Keratinocyte (primary cell): ENCODE results near the gene RANBP3. TPM values are rescaled to one million over a fixed set of nuclear protein-coding genes. Genes with fewer than 3 reads are reported as not detected.
"Not testable (repeated sequence)": the region's sequence is repeated elsewhere in the genome, so short reads cannot be mapped to it uniquely, and the experiment has no call there.

ENCODE experiments used
- DNase-seq: peaks from one replicate; pipeline ENCODE4 v3.0.0-alpha.2; 2011; ENCODE audit warnings: low read depth, missing footprints, low spot score
- FAIRE-seq: peaks from 2 replicates; lab custom pipeline; 2011; peaks lifted over from hg19 to GRCh38; lab: Jason Lieb, UNC
- H2AFZ ChIP-seq: 2 replicates; pipeline ENCODE4 v1.6.0; 2012; ENCODE audit warnings: low read length, control low read depth, inconsistent platforms; ENCODE audit not compliant: control insufficient read depth
- H3K27ac ChIP-seq: 2 replicates; pipeline ENCODE4 v1.5.1; 2011; ENCODE audit warnings: low read length; ENCODE audit not compliant: control insufficient read depth, insufficient read depth
- H3K27me3 ChIP-seq: 3 replicates; pipeline ENCODE4 v1.6.0; 2011; ENCODE audit warnings: low read length; ENCODE audit not compliant: control insufficient read depth, insufficient read depth; ENCODE audit errors: extremely low read depth
- H3K36me3 ChIP-seq, 2 experiments: 2 replicates in 1 of 2; 3 replicates in 1 of 2; pipeline ENCODE4 v1.5.1; 2011; ENCODE audit warnings: low read length in 2 of 2, mild to moderate bottlenecking in 1 of 2; ENCODE audit not compliant: control insufficient read depth in 2 of 2, insufficient read depth in 2 of 2; ENCODE audit errors: extremely low read depth in 1 of 2
- H3K4me1 ChIP-seq: 3 replicates; pipeline ENCODE4 v1.5.1; 2011; ENCODE audit warnings: low read length; ENCODE audit not compliant: control insufficient read depth, insufficient read depth; ENCODE audit errors: extremely low read depth
- H3K4me2 ChIP-seq: 3 replicates; pipeline ENCODE4 v1.6.0; 2011; ENCODE audit warnings: low read depth, low read length; ENCODE audit not compliant: control insufficient read depth, insufficient read depth; ENCODE audit errors: extremely low read depth
- H3K4me3 ChIP-seq, 3 experiments: fragments of 200-600 bp in 1 of 3; sonication (generic) in 1 of 3; 2 replicates in 2 of 3; 3 replicates in 1 of 3; pipeline ENCODE4 v1.5.1; 2011 to 2016; ENCODE audit warnings: low read length in 3 of 3, mild to moderate bottlenecking in 3 of 3, control low read depth in 2 of 3, inconsistent platforms in 1 of 3, low read depth in 1 of 3, mixed read lengths in 1 of 3, mixed run types in 1 of 3, moderate library complexity in 1 of 3; ENCODE audit not compliant: control insufficient read depth in 2 of 3, insufficient read depth in 2 of 3; ENCODE audit errors: extremely low read depth in 1 of 3
- H3K79me2 ChIP-seq: 2 replicates; pipeline ENCODE4 v1.6.0; 2012; ENCODE audit warnings: low read length; ENCODE audit not compliant: control insufficient read depth, insufficient read depth
- H3K9ac ChIP-seq: 3 replicates; pipeline ENCODE4 v1.6.0; 2011; ENCODE audit warnings: low read length; ENCODE audit not compliant: control insufficient read depth, insufficient read depth; ENCODE audit errors: extremely low read depth
- H3K9me1 ChIP-seq: 3 replicates; pipeline ENCODE4 v1.6.0; 2011; ENCODE audit warnings: low read length; ENCODE audit not compliant: control insufficient read depth, insufficient read depth; ENCODE audit errors: extremely low read depth
- H3K9me3 ChIP-seq: 2 replicates; pipeline ENCODE4 v1.5.1; 2012; ENCODE audit warnings: low read depth, low read length; ENCODE audit not compliant: control insufficient read depth
- H4K20me1 ChIP-seq: 3 replicates; pipeline ENCODE4 v1.6.0; 2011; ENCODE audit warnings: low read length; ENCODE audit not compliant: control insufficient read depth, insufficient read depth; ENCODE audit errors: extremely low read depth
- EZH2 ChIP-seq: IDR thresholded peaks from one replicate; pipeline ENCODE4 v1.6.1; 2012; ENCODE audit warnings: inconsistent platforms, mild to moderate bottlenecking, low read length, moderate library complexity
- dilution Hi-C: fragments of 300-500 bp; cut with MboI; formaldehyde crosslinking; loops from one replicate; pipeline ENCODE4 v1.7.0; 2020; ENCODE audit warnings: low sequenced_read_pairs; ENCODE audit not compliant: extremely low pct_ligation_motif_present
- polyA plus RNA-seq, 5 experiments: library from polyadenylated mRNA; depleted of rRNA in 3 of 5; stranded (reverse) in 3 of 5; stranded (forward) in 1 of 5; unstranded in 1 of 5; fragments of >200 nt; gene quantifications; 1 replicate in 1 of 5; 2 replicates in 3 of 5; 3 replicates in 1 of 5; pipeline versions ENCODE4 v1.2.1 to v1.2.3, GENCODE V29; 2011 to 2012; ENCODE audit warnings: missing spikeins in 2 of 5, low read depth in 1 of 5, low replicate concordance in 1 of 5
- TF ChIP-seq, protein P1 (sequence below), 3 experiments: IDR thresholded peaks in 1 of 3; conservative IDR thresholded peaks in 1 of 3; optimal IDR thresholded peaks in 1 of 3; 2 replicates in 2 of 3; 3 replicates in 1 of 3; pipeline versions ENCODE3 to v1.5.1; 2011; ENCODE audit warnings: low read length in 3 of 3, mild to moderate bottlenecking in 3 of 3, moderate library complexity in 2 of 3, control low read depth in 1 of 3, inconsistent platforms in 1 of 3; ENCODE audit not compliant: insufficient read depth in 2 of 3; ENCODE audit errors: extremely low read depth in 1 of 3

The RANBP3 gene
- polyA plus RNA-seq, 1 donor (not counting 4 experiments of a cell fraction or from before 2014, with no cell fraction given): 36.4 TPM

DNA sequence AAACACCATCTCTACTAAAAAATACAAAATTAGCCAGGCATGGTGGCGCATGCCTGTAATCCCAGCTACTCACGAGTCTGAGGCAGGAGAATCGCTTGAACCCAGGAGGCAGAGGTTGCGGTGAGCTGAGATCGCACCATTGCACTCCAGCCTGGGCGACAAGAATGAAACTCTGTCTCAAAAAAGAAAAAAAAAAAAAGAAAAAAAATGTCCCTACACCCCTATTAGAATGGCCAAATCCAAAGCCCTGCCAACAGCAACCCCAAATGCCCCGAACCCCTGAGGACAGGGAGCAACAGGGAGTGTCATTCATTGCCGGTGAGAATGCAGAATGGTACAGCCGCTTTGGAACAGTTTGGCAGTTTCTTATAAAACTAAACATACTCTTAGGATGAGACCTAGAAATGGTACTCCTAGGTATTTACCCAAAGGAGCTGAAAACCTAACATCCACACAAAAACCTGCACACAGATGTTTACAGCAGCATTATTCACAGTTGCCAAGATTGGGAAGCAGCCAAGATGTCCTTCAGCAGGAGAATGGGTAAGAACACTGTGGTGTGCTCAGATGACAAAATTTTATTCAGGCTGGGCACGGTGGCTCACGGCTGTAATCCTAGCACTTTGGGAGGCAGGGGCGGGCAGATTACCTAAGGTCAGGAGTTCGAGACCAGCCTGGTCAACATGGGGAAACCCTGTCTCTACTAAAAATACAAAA lies 94.6 kb downstream of the RANBP3 start:
- dilution Hi-C loops, DNase-seq: not testable (repeated sequence)

DNA sequence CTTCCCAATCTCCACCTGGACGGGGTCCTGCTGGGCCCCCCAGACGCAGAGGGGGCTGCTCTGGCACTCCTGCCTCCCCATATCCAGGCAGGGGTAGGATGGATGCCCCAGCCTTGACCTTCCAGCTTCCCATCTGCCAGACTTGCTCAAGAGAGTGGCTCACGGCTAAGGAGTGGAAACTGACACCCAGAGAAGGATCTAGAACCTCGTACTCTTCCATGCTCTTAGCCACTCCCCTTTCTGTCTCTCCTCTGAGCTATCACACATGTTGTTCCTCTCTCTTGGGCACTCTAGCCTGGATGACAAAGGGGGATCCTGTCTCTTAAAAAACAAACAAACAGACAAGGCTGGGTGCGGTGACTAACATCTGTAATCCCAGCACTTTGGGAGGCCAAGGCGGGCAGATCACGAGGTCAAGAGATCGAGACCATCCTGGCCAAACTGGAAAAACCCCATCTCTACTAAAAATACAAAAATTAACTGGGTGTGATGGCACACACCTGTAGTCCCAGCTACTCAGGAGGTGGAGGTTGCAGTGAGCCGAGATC lies 95.4 kb downstream of the RANBP3 start:
- Histone ChIP-seq H3K4me1 (peaks cover 7% of the 10 kb centered on the region), H3K79me2 (no peaks in the 10 kb centered on the region), H3K27ac (no peak overlapping the region), H3K9ac (no peak overlapping the region), H2AFZ (no peak overlapping the region), H3K9me1 (no peaks in the 10 kb centered on the region), H3K4me3 (no peak overlapping the region), H3K36me3 (no peaks in the 10 kb centered on the region), H3K9me3 (no peaks in the 10 kb centered on the region), H3K4me2 (no peak overlapping the region), H4K20me1 (no peaks in the 10 kb centered on the region), H3K27me3 (peaks cover 9% of the 10 kb centered on the region)
- dilution Hi-C loops: no loop called here
- DNase-seq (no peak), FAIRE-seq (no peak)
- TF ChIP-seq, protein P1, sequence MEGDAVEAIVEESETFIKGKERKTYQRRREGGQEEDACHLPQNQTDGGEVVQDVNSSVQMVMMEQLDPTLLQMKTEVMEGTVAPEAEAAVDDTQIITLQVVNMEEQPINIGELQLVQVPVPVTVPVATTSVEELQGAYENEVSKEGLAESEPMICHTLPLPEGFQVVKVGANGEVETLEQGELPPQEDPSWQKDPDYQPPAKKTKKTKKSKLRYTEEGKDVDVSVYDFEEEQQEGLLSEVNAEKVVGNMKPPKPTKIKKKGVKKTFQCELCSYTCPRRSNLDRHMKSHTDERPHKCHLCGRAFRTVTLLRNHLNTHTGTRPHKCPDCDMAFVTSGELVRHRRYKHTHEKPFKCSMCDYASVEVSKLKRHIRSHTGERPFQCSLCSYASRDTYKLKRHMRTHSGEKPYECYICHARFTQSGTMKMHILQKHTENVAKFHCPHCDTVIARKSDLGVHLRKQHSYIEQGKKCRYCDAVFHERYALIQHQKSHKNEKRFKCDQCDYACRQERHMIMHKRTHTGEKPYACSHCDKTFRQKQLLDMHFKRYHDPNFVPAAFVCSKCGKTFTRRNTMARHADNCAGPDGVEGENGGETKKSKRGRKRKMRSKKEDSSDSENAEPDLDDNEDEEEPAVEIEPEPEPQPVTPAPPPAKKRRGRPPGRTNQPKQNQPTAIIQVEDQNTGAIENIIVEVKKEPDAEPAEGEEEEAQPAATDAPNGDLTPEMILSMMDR (optimal IDR thresholded peaks at IDR 0.05 in 1 of 3, IDR thresholded peaks at IDR 0.05 in 1 of 3, conservative IDR thresholded peaks at IDR 0.05 in 1 of 3; ENCODE audit: extremely low read depth in 1 of 3, insufficient read depth in 2 of 3, low read length in 3 of 3): no peak
- TF ChIP-seq EZH2: no peak

More for the DNA sequence above, 94.6 kb downstream of the RANBP3 start:
- H3K4me2 ChIP-seq, H3K9me3 ChIP-seq, H3K9ac ChIP-seq, H4K20me1 ChIP-seq, H3K27ac ChIP-seq, H3K4me3 ChIP-seq, H3K9me1 ChIP-seq, H2AFZ ChIP-seq, FAIRE-seq, H3K4me1 ChIP-seq, H3K36me3 ChIP-seq, H3K79me2 ChIP-seq, H3K27me3 ChIP-seq: not testable (repeated sequence)
